ENCODE results near the gene GRPEL2.

GRCh38 chr5:149376104-149376503 lies 30.8 kb downstream of the GRPEL2 start:
- no peak for TF ChIP-seq CTCF (IDR thresholded peaks at IDR 0.05)
- no peak for TF ChIP-seq POLR2A (IDR thresholded peaks at IDR 0.05)
